ENCODE data around the gene F7.

F7 gene

DNA sequence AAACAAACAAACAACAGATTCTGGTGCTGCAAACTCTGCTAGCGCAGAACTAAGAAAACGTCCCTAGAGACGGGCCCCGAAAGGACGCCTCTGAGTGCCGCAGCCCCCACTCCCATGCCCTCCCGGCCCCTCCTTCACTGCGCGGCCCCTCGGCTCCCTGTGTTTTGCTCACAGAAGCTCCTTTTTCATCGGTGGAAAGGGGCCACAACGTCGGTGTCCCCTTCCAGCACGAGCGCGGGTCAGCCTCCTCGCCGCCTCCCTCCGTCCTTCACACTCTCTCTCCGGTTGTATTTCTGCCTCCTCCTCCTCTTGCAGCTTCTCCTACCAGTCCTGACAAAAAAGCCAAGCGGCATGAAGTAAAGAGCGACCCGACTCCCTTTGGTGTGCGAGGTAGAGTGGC lies 14.8 kb upstream of the F7 start:
- POLR2A ChIA-PET (ENCODE audit: low non-redundant PET), result no interaction called here
- H3K27ac ChIP-seq, result no peak overlapping the region
- CTCF ChIA-PET, result no interaction called here
- no peak for TF ChIP-seq CTCF (conservative IDR thresholded peaks at IDR 0.05; ENCODE audit: low read depth)
- DNase-seq (ENCODE audit: low spot score), result no peak

DNA sequence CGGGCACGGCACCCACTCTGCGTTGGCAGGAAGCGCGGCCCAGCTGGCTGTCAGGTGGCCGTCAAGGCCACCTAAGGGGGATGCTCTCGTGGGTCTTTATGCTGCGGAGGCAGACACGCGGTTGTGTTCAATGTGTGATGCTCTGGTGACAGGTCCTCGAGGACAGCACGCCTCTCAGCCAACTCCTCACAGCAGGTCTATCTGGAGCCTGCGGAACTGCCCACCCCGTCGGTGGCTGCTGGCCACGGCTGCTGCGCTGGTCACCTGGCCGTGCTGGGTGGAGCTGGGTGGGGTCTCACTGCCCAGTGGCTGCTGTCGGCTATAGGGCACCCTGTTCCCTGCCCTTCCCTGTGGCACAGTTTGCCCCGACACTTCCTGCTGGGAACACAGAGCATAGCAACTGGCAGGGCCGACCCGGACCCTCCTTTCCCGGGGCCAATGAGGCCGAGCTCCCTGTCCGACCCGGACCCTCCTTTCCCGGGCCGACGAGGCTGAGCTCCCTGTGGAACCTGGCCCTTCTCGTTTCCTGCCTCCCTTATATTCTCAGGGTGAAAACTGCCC lies 14.3 kb upstream of the F7 start:
- CTCF ChIA-PET, result no interaction called here

DNA sequence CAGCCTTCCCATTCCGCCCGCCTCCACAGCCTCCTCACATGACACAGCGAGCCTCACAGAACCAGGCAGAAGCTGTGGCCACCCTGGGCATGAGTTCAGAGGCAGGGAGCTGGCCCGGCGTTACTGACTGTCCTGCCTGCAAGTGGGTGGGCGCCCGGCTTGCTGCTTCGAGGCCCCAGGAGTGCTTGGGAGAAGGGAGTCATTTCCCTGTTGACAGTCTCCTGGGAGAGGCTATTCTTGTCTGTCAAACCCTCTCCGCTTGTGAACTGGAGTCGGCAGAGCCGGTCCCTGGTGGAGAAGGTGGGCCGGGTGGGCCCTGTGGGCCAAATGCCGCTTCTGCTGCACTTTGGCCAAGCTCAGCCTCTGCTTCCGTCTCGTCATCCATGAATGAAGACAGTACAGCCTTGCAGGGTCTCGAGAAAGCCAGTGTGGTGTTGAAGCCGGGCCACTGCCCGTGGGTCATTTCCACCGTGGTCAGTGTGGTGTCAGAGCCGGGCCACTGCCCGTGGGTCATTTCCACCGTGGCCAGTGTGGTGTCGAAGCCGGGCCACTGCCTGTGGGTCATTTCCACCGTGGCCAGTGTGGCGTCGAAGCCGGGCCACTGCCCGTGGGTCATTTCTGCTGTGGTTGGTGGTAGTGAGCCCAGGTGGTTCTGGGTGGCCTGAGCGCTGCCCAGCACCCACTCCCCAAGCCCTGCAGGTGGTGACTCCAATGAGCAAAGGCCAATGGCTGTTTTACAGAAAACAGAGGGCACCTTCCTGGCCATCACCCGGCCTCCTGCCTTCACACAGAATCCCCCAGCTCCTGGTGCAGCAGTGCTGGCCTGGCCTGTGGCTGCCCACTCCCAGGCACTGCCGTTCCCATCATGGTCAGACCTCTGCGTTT lies 13.5 kb upstream of the F7 start:
- CTCF ChIA-PET, result no interaction called here
- DNase-seq (ENCODE audit: low spot score), result no peak
- POLR2A ChIA-PET (ENCODE audit: low non-redundant PET), result no interaction called here
- no peak for TF ChIP-seq CTCF (conservative IDR thresholded peaks at IDR 0.05; ENCODE audit: low read depth)
- H3K27ac ChIP-seq, result no peak overlapping the region

More for the DNA sequence above, 14.3 kb upstream of the F7 start:
- no peak for DNase-seq (ENCODE audit: low spot score)
- POLR2A ChIA-PET (ENCODE audit: low non-redundant PET), result no interaction called here
- no peak overlapping the region for H3K27ac ChIP-seq
- no peak for TF ChIP-seq CTCF (conservative IDR thresholded peaks at IDR 0.05; ENCODE audit: low read depth)

- POLR2A ChIA-PET (ENCODE audit: low non-redundant PET), result no interaction called here
- CTCF ChIA-PET, result no interaction called here
- H3K27ac ChIP-seq, result no peak overlapping the region
- DNase-seq (ENCODE audit: low spot score), result no peak
- TF ChIP-seq CTCF (conservative IDR thresholded peaks at IDR 0.05; ENCODE audit: low read depth), result no peak
Observed at GRCh38 chr13:113092776-113093579, 12.6 kb upstream of the F7 start.

GRCh38 chr13:113093580-113094409 lies 11.8 kb upstream of the F7 start:
- ChIA-PET CTCF (interaction anchor here (0.5 to 0.6 kb wide), 2 partner anchors 59 to 91 kb away, joined by 4 to 5 read pairs; no protein-coding TSS in a partner anchor), POLR2A (ENCODE audit: low non-redundant PET) (no interaction called here)
- no peak for TF ChIP-seq CTCF (conservative IDR thresholded peaks at IDR 0.05; ENCODE audit: low read depth)
- H3K27ac ChIP-seq, result no peak overlapping the region
- DNase-seq (ENCODE audit: low spot score), result no peak

- no peak for DNase-seq (ENCODE audit: low spot score)
- CTCF ChIA-PET, result interaction anchor here (0.5 to 0.6 kb wide), 2 partner anchors 59 to 92 kb away, joined by 4 to 5 read pairs; no protein-coding TSS in a partner anchor
Observed at GRCh38 chr13:113094410-113094800, 11.2 kb upstream of the F7 start.

More at GRCh38 chr13:113094410-113094800, 11.2 kb upstream of the F7 start:
- no peak overlapping the region for H3K27ac ChIP-seq
- POLR2A ChIA-PET (ENCODE audit: low non-redundant PET), result no interaction called here
- no peak for TF ChIP-seq CTCF (conservative IDR thresholded peaks at IDR 0.05; ENCODE audit: low read depth)
